GM19467 (cell line): ENCODE measurements around the gene ZCCHC17.

ENCODE experiments used
- ATAC-seq: cut with Tn5 transposase; IDR thresholded peaks from one replicate; pipeline ENCODE4 v1.9.1; 2021; ENCODE audit warnings: mild to moderate bottlenecking, moderate library complexity; ENCODE audit not compliant: unreplicated experiment

The ZCCHC17 gene

GRCh38 chr1:31302709-31303441, 6.0 kb downstream of the ZCCHC17 start:
- ATAC-seq, result no peak

GRCh38 chr1:31306278-31306677, 9.4 kb downstream of the ZCCHC17 start:
- ATAC-seq, result no peak

GRCh38 chr1:31308036-31308435, 11.2 kb downstream of the ZCCHC17 start:
- ATAC-seq, result no peak

- ATAC-seq, result no peak
These were observed 13.4 kb downstream of the ZCCHC17 start for GRCh38 chr1:31310198-31310597.

- no peak for ATAC-seq
These were observed 19.1 kb downstream of the ZCCHC17 start for GRCh38 chr1:31315902-31316301.

- ATAC-seq, result no peak
These were observed 21.3 kb downstream of the ZCCHC17 start for GRCh38 chr1:31318146-31318545.

GRCh38 chr1:31324093-31324492, 27.3 kb downstream of the ZCCHC17 start:
- ATAC-seq, result no peak

GRCh38 chr1:31324992-31325391, 28.2 kb downstream of the ZCCHC17 start:
- ATAC-seq, result no peak

GRCh38 chr1:31326461-31326860, 29.6 kb downstream of the ZCCHC17 start:
- no peak for ATAC-seq

- ATAC-seq, result no peak
These were observed 30.5 kb downstream of the ZCCHC17 start for GRCh38 chr1:31327381-31327780.

GRCh38 chr1:31335007-31335406, 38.2 kb downstream of the ZCCHC17 start:
- no peak for ATAC-seq

GRCh38 chr1:31336687-31337467, 40.0 kb downstream of the ZCCHC17 start:
- no peak for ATAC-seq

GRCh38 chr1:31344503-31344902, 47.7 kb downstream of the ZCCHC17 start:
- no peak for ATAC-seq

GRCh38 chr1:31345635-31346034, 48.8 kb downstream of the ZCCHC17 start:
- ATAC-seq, result no peak

- ATAC-seq, result no peak
These were observed 50.0 kb downstream of the ZCCHC17 start for GRCh38 chr1:31346785-31347184.

GRCh38 chr1:31348449-31348848, 51.6 kb downstream of the ZCCHC17 start:
- no peak for ATAC-seq

- ATAC-seq, result no peak
These were observed 57.5 kb downstream of the ZCCHC17 start for GRCh38 chr1:31354283-31354682.

GRCh38 chr1:31356427-31356826, 59.6 kb downstream of the ZCCHC17 start:
- no peak for ATAC-seq

GRCh38 chr1:31361607-31362006, 64.8 kb downstream of the ZCCHC17 start:
- ATAC-seq, result no peak

GRCh38 chr1:31362032-31362431, 65.2 kb downstream of the ZCCHC17 start:
- ATAC-seq, result no peak

GRCh38 chr1:31364561-31365250, 67.9 kb downstream of the ZCCHC17 start:
- ATAC-seq, result no peak

GRCh38 chr1:31366796-31367195, 70.0 kb downstream of the ZCCHC17 start:
- no peak for ATAC-seq
